GM21825 (cell line): ENCODE results near the gene EFNA4.

Experiments used
- ATAC-seq: cut with Tn5 transposase; IDR thresholded peaks from one replicate; pipeline ENCODE4 v1.9.1; 2021; ENCODE audit warnings: mild to moderate bottlenecking, moderate library complexity; ENCODE audit not compliant: unreplicated experiment

Gene EFNA4

DNA sequence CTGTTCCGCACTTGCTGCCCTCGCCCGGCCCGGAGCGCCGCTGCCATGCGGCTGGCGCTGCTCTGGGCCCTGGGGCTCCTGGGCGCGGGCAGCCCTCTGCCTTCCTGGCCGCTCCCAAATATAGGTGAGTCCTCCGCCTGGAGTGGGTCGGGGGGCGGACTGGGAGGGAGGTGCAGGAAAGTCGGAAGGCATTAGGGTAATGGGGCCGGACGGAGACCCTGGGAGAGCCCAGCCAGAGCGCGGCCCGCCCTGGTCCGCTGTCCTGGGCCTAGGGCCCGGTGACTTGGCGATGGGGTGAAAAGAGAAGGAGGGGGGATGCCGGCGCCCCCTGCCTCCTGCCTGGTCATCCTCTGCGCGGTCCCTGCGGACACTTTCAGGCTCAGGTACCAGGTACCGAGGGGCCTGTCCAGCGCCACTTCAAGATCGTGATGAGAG, 12.2 kb upstream of the EFNA4 start:
- peak; percentile 10 for ATAC-seq

DNA sequence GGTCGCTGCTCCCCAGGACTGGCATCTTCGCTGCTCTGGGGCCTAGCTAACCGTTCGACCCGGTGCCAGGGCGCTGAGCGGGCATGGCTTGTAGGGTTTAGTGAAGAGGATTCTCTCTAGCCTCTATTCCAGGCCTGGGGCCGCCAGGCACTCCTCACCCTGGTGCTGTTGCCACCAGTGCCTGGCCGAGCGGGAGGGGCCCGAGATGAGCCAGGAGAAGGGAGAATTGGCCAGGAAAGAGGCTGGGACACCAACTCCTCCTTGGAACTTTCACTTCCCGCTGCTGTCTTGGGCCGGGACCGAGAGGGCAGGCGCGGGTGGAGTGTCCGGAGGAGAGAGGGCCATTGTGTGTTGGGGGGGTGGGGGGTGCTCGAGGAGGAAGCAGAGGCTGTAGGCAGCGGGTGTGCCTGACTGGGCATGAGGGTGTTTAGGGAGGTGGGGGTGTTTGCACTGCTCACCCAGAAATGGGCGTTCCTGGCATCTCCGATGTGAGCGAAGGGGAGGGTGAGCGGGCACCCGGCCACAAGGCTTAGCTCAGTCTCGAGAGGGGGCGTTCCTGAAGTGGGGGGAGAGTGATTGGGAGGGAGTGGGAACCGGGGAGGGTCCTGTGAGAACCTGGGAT, 11.7 kb upstream of the EFNA4 start:
- no peak for ATAC-seq

DNA sequence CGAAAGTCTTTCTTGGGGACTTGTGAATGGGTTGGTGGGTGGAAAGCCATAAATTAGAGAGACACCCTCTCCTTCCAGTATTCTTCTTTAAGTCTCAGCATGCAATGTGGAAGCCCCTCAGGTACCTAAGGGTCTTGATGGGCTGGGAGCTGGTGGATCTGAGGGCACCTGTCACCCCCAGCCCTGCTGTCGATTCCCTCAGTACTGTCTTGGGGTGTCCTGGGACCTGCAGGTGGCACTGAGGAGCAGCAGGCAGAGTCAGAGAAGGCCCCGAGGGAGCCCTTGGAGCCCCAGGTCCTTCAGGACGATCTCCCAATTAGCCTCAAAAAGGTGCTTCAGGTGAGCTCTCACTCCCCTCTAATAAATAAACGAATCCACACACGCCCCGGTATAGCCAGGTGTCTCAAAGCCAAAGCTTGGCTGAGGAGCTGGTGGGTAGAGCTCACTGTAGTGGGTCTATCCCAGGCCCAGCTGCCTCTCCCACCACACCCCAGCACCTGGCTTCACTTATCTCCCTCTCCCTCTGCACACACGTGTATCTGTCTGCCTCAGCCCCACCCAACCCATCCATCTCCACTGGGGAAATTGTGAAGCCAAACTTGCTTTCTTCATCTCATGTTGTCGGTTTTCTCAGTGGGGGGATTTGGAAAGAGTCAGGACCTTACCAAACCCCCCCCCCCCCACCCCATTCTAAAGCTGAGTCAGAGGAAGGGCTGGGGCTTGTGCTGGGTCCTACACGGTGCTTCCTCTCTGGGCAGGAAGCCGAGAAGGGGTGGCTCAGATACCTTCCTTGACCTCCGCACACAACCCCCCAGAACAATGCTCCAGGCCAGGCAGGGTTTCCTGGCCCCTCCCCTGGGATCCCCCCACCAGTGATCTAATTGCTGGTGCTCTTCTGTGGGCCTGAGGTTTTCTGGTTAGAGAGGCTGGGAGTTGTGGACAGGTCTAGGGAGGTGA, 10.8 kb upstream of the EFNA4 start:
- ATAC-seq: no peak

DNA sequence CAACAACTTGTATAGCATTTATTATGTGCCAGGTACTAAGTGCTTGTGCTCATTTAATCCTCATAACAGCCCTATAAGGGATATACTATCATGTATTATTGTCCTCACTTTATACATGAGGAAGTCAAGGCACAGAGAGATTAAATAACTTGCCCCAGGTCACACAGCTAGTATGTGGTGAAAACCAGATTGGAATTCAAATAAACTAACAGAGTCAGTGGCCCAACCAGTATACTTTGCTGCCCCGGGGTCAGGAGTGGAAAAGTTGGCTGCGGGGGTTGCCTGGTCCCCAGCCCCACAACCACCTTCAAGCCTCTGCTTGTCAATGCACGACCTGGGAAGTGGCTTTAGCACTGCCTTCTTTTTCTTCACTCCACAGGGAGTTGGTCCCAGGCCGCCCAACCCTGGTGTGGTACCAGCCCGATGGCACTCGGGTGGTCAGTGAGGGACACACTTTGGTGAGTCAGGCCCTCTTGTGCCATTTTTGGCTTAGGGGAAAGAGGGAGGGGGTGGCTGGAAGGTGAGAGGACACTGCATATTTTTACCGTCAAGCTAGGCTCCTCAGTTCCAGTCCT, 9.9 kb upstream of the EFNA4 start:
- no peak for ATAC-seq

DNA sequence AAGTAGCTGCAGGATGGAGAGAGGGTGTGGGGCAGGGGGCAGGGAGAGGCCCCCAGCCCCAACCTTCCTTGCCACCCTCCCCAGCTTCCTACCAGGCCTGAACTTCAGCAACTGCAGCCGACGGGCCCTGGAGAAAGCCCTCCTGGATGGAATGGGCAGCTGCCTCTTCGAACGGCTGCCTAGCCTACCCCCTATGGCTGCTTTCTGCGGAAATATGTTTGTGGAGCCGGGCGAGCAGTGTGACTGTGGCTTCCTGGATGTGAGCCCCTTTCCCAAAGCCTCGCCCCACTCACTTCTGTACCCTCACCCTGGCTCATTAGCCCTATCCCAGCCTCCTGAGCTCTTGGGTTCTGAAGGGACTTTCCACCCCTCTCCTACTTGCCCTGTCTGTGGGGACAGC, 6.4 kb upstream of the EFNA4 start:
- ATAC-seq: no peak

DNA sequence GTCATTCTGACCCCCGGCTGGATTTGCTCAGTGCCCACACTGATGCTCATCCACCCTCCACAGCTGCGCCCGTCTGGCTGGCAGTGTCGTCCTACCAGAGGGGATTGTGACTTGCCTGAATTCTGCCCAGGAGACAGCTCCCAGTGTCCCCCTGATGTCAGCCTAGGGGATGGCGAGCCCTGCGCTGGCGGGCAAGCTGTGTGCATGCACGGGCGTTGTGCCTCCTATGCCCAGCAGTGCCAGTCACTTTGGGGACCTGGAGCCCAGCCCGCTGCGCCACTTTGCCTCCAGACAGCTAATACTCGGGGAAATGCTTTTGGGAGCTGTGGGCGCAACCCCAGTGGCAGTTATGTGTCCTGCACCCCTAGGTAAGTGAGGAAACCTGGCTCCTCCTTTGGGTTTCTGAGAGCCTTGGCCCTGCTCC, 5.7 kb upstream of the EFNA4 start:
- ATAC-seq: no peak

DNA sequence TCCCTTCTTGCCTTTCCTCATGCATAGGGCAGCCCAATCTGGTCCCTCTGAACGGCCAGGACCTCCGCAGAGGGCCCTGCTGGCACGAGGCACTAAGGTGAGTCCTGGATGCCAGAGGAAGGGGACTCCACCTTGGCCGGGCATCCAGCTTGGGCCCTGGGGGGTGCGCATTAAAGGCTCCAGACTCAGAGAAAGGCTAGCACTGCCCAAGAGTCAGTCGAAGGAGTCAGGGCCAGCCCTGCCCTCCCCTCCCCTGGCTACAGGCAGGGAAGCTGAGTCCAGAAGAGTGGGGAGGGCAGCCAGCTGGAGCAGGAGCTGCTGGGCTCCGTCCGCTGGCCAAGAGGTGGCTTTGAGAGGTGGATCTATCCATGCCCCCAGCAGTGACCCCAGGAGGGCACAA, 2.8 kb upstream of the EFNA4 start:
- no peak for ATAC-seq

DNA sequence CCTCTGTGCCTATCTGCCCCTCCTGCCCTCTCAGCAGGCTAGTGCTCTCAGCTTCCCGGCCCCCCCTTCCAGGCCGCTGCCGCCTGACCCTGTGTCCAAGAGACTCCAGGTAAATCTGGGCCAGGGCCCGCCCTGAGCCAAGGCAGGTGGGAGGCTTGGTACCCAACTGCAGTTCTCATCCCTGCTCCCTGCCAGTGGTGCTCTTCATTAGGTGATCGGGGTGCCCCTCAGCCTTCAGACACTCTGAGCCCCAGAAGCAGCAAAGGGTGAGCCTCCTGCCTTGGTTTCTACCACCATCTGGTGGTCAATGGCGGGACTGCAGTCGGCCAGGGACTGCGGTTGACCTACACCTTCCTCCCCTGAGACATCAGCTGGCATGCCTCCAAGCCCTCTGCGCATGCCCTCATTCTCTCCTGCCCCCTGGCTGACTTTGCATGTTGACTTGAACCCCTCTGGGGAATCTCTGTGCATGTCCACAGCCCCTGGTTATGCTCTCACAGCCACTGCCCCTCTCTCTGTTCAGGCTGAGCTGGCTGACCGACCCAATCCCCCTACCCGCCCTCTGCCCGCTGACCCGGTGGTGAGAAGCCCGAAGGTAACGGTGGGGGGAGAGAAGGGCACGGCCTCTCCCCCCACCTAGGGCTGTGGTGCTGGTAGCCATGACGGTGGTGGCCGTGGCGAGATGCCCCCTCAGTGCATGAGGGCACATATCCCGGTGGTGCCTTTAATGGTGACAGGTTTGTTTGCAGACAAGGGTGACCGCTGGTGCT, 2.0 kb upstream of the EFNA4 start:
- no peak for ATAC-seq

DNA sequence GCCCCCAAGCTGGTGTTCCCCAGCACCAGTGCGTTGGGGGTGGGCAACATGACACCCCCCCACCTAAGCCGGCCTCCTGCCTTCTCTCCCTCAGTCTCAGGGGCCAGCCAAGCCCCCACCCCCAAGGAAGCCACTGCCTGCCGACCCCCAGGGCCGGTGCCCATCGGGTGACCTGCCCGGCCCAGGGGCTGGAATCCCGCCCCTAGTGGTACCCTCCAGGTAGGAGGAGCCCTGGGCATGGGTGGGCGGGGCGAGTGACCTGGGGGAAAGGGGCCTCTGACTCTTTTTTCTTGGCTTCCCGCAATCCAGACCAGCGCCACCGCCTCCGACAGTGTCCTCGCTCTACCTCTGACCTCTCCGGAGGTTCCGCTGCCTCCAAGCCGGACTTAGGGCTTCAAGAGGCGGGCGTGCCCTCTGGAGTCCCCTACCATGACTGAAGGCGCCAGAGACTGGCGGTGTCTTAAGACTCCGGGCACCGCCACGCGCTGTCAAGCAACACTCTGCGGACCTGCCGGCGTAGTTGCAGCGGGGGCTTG, 1.3 kb upstream of the EFNA4 start:
- no peak for ATAC-seq

DNA sequence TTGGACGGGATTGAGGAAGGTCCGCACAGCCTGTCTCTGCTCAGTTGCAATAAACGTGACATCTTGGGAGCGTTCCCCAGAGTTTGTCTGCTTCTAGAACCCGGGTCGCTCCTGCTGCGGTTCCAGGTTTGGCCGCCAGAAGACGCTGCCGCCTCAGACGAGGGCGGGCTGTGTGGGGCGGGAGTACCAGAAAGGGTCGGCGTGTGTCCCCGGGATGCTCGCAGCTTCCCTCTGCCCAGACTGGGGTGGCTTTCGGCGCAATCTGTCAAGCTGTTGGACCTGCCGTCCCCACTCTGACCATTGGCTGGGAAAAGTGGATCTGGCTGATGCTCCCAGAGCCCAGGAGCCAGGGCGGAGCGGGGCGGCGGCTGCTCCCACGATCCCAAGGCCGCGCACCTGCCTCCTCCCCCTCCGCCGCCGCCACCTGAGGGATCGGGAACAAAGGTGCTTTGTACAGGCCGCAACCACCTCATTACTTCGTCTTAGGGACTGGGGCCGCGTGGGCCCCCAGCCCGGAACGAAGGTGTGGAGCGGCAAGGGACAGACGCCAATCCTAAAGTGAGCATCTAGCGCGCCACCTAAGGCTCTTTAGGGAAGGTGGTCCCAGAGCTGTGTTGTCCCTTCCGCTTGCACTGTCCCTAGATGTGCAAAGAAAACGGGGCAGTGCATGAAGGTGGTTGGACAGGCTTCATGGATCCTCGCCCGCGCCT, 683 bp upstream of the EFNA4 start:
- ATAC-seq: no peak

DNA sequence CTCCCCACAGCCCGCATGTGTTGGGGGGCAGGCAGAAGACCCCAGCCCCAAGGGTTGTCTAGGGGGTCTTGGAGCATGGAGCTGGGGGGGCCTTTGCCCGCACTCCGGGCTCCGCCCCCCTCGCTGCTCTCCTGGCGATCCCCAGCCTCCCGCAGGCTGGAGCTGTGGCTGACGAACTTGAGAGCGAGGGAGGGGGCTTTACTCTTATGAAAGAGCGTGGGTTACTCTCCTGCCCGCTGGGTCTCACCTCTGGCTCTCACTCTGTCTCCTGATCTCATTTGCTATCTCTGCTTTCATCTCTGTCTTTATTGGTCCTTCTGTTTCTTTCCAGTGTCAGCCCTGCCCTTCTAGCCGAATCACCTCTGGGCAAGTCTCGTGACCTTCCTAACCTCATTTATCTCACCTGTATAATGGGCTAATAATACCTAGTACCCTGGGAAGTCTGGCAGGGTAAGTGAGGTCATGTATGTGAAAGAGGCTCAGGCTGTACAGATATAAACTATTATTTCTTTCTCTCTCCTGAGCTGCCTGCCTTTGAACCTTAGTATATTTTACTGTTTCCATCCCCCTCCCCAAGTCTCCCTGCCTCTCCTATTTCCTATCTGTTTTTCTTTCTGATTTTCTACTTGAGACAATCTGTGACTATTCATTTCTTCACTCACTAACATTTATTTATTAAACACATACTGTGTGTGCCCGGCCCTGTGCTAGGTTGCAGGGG, 731 bp downstream of the EFNA4 start:
- ATAC-seq: no peak

DNA sequence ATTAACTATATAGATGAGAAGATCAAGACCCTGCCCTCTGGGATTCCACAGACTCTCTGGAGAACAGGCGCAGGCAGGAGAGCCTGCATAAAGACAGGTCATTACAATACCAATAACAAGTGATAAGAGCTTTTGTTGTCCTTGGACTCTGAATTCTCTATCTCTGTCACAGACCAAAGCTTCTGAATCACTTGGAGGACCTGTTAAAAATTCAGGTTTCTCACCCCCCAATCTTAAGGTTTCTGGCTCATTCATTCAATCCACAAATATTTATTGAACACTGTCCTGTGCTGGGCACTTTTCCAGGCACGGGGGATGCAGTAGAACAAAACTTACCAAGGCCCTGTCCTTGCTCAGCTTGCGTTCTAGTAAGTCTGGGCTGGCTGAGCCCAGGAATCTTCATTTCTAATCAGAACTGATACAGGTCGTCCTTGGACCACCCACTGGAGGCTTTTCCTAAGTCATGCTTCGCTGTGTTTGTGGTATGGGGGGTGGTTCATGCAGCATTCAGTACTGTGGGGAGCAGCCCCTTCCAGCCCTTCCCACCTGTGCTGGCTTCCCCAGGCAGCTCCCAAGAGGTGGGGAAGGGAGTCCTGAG, 1.4 kb downstream of the EFNA4 start:
- ATAC-seq: no peak

DNA sequence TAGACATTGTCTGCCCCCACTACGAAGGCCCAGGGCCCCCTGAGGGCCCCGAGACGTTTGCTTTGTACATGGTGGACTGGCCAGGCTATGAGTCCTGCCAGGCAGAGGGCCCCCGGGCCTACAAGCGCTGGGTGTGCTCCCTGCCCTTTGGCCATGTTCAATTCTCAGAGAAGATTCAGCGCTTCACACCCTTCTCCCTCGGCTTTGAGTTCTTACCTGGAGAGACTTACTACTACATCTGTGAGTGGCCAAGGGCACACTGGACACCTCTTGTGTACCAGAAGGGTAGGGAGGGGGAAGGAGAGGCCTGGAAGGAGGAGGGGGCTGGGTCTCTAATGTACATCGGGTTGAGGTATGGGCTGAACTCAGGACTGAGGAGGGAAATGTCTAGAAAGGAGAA, 3.2 kb downstream of the EFNA4 start:
- no peak for ATAC-seq

DNA sequence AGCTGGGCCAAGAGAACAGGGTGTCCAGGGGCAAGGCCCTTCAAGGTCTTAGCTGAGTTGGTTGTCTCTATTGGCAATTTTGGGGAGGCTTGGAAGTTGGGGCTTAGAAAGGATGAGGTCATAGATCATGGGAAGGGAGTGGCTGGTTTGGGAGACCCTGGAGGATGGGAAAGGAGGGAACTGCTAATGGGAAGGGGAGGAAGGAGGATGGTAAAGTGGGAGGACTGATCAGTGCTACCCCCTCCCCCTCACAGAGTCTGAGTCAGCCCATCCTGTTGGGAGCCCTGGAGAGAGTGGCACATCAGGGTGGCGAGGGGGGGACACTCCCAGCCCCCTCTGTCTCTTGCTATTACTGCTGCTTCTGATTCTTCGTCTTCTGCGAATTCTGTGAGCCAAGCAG, 5.1 kb downstream of the EFNA4 start:
- no peak for ATAC-seq

DNA sequence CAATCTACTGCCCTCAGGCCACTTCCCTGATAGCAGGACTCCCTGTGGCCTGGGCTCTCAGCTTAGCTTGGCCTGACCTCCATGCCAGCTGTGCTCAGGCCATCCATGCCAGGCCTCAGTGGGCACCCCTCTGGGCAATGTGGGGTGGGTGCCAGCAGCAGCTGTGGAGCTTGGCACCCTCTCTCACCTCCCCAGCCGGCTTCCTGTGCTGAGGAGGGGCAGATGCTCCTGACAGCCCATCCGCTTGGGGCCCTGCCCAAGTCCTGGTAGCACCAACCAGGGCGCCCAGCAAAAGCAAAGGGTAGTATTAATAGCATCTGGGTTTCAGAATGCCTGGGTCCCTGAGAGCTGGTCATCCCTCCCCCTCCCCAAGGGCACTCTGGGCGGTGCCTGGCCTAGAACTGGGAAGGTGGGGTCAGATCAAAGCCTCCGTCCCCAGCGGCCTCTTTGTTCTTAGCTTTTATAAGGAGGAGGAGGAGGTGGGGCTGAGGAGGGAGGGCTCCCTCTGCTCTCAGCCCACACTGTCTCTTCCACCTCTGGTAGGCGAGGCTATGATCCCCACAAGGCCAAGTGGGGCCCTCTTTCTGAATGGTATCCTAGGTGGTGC, 6.1 kb downstream of the EFNA4 start:
- ATAC-seq: no peak

DNA sequence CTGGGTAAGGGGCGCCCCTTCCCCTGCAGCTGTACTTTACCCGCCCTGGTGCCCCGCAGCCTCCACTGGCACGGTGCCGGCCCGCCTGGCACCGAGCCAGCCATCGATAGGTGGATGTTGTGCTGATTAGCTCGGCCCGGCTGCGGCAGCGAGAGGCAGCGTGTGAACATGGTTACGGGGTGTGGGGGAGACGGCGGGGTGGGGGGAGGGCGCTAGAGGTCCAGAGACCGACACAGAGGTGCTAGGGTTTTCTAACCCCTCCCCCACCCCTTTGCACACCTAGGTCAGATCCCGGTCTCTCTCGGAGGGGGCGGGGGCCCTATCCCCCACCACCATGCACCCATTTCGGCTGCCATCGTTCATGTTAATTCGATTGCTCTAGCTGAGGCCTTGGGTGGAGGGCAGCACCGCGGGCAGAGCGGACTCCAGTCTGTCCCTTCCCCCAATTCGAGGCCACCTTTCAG, 6.7 kb downstream of the EFNA4 start:
- ATAC-seq: no peak

DNA sequence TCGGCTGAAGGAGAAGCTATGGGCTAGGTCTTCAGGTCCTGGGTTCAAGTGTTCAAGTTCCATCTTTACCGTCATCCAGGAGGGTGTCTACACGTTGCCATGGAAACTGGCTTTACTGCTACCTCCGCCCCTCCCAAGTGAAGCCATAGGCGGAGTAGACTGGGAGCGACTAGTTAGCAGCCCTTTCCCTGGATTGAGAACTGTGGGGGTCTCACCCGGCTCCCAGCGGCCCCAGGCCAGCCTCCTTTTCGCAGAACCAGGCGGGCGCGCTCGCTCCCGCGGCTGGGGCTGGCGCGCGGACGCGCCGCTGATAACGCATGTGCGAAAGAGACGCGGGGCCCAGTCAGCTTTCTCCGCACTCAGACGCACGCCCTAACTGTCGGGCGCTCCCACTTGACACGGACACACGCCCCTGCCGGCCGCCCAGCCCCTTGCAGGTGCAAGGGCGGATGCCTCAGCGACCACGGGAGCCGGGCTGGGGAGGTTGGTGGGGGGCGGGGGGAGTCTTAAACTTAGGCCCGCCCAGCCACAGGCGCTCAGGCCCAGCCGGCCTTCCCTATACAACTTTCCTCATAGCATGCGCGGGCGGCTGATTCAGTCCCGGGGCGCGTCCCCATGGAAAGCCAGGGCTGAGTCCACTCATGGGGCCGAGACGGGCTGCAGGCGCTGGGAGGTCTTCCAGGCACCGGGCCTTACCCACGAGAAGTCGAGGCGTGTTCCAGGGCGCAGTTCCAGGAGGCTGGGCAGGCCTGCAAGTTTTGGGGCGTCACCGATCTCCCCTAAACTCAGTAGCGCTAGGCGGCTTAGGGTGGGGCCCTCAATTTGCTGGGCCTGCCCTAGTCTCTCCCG, 7.4 kb downstream of the EFNA4 start:
- ATAC-seq: peak; percentile 55

DNA sequence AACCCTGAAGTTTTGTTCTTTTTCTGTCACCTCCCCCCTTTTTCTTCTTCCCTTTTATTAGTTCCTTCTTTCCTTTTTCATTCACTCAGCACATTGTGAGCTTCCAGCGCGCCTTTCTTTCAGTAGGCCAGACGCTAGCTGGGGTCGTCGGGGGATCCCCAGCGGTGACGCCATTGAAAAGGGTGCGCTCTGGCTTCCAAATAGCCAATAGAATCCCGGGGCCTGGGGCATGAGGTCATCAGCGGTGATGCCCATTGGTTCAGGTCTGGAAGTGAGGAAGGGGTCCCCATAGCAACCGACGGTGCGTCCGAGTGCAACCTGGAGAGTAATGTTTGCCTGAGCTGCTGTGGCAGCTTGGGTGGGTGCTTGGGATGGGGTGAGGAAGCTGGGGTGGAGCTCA, 8.2 kb downstream of the EFNA4 start:
- no peak for ATAC-seq
